SK-N-MC (cell line): ENCODE results near the gene LRRC4C.

Experiments used
- EZH2 ChIP-seq: fragments of 200-600 bp; sonication (generic); IDR thresholded peaks from one replicate; pipeline ENCODE4 v1.6.1; 2017; ENCODE audit warnings: antibody characterized with exemption
- FOXP2 ChIP-seq: optimal IDR thresholded peaks from 2 replicates; pipeline ENCODE3; 2011; ENCODE audit warnings: mild to moderate bottlenecking, moderate library complexity; ENCODE audit not compliant: insufficient read depth; ENCODE audit errors: extremely low read length, control extremely low read depth
- POLR2AphosphoS5 ChIP-seq: IDR thresholded peaks from 2 replicates; pipeline ENCODE4 v1.6.1; 2012; ENCODE audit warnings: mild to moderate bottlenecking, low read depth, low read length, borderline replicate concordance

- TF ChIP-seq EZH2, result no peak
- TF ChIP-seq POLR2AphosphoS5, result no peak
- TF ChIP-seq FOXP2, result no peak
Observed at GRCh38 chr11:41323446-41323845, 136.0 kb downstream of the LRRC4C start.
